ENCODE measurements around the gene NXN. TPM values are rescaled to one million over a fixed set of nuclear protein-coding genes. Genes with fewer than 3 reads are reported as not detected.

The NXN gene
- total RNA-seq, 4 donors from 2014 or later = 18.9 to 47.2 (median 33.4) TPM

DNA sequence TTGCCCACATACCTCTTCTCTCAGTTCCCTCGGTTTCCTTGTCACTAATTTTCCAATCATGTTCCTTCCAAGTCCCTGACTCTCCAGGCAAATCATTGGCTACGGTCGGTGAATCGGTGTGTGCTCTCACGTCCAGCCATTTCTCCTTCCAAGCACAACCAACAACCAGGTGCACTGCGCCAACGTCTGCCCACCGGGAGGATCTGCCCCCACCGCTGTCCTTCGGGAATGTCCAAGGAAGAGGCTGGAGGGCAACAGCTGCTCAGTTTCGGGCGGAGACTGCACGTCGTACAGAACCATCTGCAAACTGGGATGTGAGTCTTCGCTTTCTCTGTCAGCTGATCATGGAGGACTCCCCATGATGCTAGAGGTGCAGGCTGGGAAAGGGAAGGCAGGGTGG is 8.4 kb upstream of the NXN start:
- WGBS = 95% methylated on average over 15 of the region's 15 CpGs
- H3K36me3 ChIP-seq = no peaks in the 10 kb centered on the region
- no peak for TF ChIP-seq POLR2A (IDR thresholded peaks at IDR 0.05)
- TF ChIP-seq EP300 (IDR thresholded peaks at IDR 0.05) = no peak
- TF ChIP-seq POLR2AphosphoS5 (IDR thresholded peaks at IDR 0.05) = no peak
- no peak for TF ChIP-seq CTCF (IDR thresholded peaks at IDR 0.05)
- no peaks in the 10 kb centered on the region for H3K9me3 ChIP-seq
- H3K4me1 ChIP-seq = no peaks in the 10 kb centered on the region
- no peaks in the 10 kb centered on the region for H3K27me3 ChIP-seq
- H3K4me3 ChIP-seq = no peak overlapping the region
- H3K27ac ChIP-seq = no peak overlapping the region
- DNase-seq (ENCODE audit: low spot score in 2 of 2) = no peak

DNA sequence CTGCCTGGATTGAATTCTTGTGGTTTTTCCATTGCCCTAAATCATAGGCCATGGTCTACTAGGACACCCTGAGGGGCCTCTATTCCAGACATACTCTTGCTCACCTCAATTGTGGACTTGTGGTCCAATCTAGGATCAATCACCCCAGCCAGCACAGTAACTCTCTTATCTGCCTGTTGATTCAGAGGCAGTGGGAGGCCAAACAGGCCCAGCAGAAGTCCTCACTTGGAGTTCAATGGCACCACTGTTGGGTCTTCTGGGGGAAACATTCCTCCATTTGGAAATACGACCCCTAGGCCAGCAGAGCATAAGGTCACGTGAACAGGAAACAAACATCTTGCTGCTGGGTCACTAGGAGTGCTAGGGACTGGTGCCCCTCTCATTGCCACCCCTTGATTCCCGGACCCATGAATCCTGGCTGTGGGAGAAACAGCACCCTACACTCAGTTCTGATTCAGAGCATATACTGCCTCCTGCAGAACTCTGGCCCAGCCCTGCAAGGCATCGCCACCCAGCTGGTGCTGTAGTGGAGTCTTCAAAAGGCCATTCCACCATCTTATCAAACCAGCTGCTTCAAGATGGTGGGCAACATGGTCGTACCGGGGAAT is 6.8 kb upstream of the NXN start:
- H3K36me3 ChIP-seq = no peaks in the 10 kb centered on the region
- TF ChIP-seq POLR2AphosphoS5 (IDR thresholded peaks at IDR 0.05) = no peak
- no peak for TF ChIP-seq POLR2A (IDR thresholded peaks at IDR 0.05)
- TF ChIP-seq EP300 (IDR thresholded peaks at IDR 0.05) = no peak
- no peak for TF ChIP-seq CTCF (IDR thresholded peaks at IDR 0.05)

DNA sequence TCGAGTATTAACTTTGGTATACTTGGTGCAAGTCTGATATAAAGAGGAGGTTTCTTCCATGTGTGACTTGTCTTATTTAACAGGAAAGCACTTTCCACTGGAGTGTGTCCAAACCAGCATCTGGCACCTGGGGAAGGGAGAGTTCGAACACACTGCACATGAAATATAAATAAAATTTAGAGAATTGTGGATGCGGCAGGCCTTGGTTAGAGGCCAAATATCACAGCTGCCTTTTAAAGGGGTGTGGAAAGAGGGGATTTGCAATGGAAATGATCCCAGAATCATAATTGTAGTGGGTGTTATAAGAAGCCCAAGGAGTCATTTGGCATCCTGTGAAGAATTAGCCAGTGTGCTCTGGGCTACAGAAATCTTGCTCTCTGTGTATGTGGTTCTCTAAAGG is 4.3 kb upstream of the NXN start:
- Histone ChIP-seq H3K27ac (no peak overlapping the region), H3K27me3 (no peaks in the 10 kb centered on the region), H3K4me3 (no peak overlapping the region), H3K9me3 (no peaks in the 10 kb centered on the region), H3K36me3 (no peaks in the 10 kb centered on the region), H3K4me1 (peaks cover 16% of the 10 kb centered on the region)
- TF ChIP-seq POLR2A (IDR thresholded peaks at IDR 0.05) = no peak
- no peak for TF ChIP-seq POLR2AphosphoS5 (IDR thresholded peaks at IDR 0.05)
- no peak for TF ChIP-seq CTCF (IDR thresholded peaks at IDR 0.05)
- TF ChIP-seq EP300 (IDR thresholded peaks at IDR 0.05) = no peak
- DNase-seq (ENCODE audit: low spot score in 2 of 2) = no peak
- WGBS = 53% methylated on average over 3 of the region's 3 CpGs

More for the DNA sequence above, 6.8 kb upstream of the NXN start:
- 90% methylated on average over 4 of the region's 6 CpGs for WGBS
- peaks cover under 1% of the 10 kb centered on the region for H3K4me1 ChIP-seq
- DNase-seq (ENCODE audit: low spot score in 2 of 2) = no peak
- no peaks in the 10 kb centered on the region for H3K27me3 ChIP-seq
- no peak overlapping the region for H3K4me3 ChIP-seq
- H3K27ac ChIP-seq = no peak overlapping the region
- H3K9me3 ChIP-seq = no peaks in the 10 kb centered on the region

GRCh38 chr17:981292-981658 is 1.7 kb upstream of the NXN start:
- no peak for TF ChIP-seq CTCF (IDR thresholded peaks at IDR 0.05)
- no peak for TF ChIP-seq POLR2A (IDR thresholded peaks at IDR 0.05)
- TF ChIP-seq POLR2AphosphoS5 (IDR thresholded peaks at IDR 0.05) = no peak
- no peak for TF ChIP-seq EP300 (IDR thresholded peaks at IDR 0.05)
- H3K27me3 ChIP-seq = no peaks in the 10 kb centered on the region
- H3K9me3 ChIP-seq = no peaks in the 10 kb centered on the region
- no peak overlapping the region for H3K4me3 ChIP-seq
- DNase-seq (ENCODE audit: low spot score in 2 of 2) = no peak
- 34% methylated on average over 10 of the region's 10 CpGs for WGBS
- H3K27ac ChIP-seq = no peak overlapping the region
- no peaks in the 10 kb centered on the region for H3K36me3 ChIP-seq
- H3K4me1 ChIP-seq = peaks cover 40% of the 10 kb centered on the region

DNA sequence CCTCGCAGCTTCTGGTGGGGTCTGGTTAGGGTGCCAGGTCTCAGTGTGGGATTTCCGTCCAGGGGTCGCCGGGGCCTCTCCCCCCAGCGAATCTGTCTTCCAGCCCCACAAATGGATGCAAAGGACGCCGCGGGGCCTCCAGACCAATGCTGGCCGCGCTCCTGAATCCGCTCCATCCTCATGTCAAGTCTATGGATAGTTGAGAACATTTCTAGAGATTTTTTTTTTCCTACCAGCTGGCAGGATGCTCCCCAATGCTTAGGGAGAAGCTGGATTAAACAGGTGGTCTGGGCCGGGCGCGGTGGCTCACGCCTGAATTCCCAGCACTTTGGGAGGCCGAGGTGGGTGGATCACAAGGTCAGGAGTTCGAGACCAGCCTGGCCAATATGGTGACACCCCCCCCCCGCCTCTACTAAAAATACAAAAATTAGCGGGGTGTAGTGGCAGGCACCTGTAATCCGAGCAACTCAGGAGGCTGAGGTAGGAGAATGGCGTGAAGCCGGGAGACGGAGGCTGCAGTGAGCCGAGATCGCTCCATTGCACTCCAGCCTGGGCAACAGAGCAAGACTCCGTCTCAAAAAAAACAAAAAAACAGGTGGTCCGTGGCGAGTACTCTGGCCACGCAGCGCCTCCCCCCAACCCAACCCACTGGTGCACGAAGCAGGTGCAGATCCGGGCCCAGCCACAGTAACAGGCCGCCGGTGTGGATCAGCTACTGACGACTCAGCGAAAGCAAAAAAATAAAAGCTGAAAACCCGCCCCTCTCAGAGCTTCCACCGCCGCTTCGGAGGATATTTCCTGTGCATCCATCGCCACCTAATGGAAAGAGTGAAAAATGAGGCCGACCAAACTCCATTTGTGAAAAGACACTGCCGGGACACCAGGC is 1.1 kb upstream of the NXN start:
- WGBS = 20% methylated on average over 39 of the region's 43 CpGs
- H3K27ac ChIP-seq = peak overlapping the region; percentile 70
- TF ChIP-seq EP300 (IDR thresholded peaks at IDR 0.05) = no peak
- no peak for TF ChIP-seq POLR2A (IDR thresholded peaks at IDR 0.05)
- TF ChIP-seq POLR2AphosphoS5 (IDR thresholded peaks at IDR 0.05) = no peak
- peak; percentile 54 to 76 for TF ChIP-seq CTCF (IDR thresholded peaks at IDR 0.05)
- peaks cover 45% of the 10 kb centered on the region for H3K4me1 ChIP-seq
- H3K4me3 ChIP-seq = peak overlapping the region; percentile 72
- no peaks in the 10 kb centered on the region for H3K27me3 ChIP-seq
- no peaks in the 10 kb centered on the region for H3K9me3 ChIP-seq
- H3K36me3 ChIP-seq = no peaks in the 10 kb centered on the region
- DNase-seq (ENCODE audit: low spot score in 2 of 2) = peak; percentile 87 to 91
